Lung microvascular endothelial cell (primary cell): Measurements from ENCODE around the gene AOPEP. TPM values are rescaled to one million over a fixed set of nuclear protein-coding genes. Genes with fewer than 3 reads are reported as not detected.
A peak's percentile ranks its signal among the peaks of the same experiment; 100 is the strongest.

Source experiments
- DNase-seq, 2 donors: peaks; one replicate each; pipeline versions ENCODE4 v3.0.0 to v3.0.0-alpha.2; 2010; ENCODE audit warnings: low read depth in 2 of 2
- total RNA-seq: library from RNA; depleted of rRNA; stranded (reverse); fragments of >200 nt; gene quantifications from 2 replicates; pipeline ENCODE4 v1.2.1, GENCODE V29; 2014

Gene AOPEP
- total RNA-seq, 1 donor from 2014 or later: 33.9 TPM

DNA sequence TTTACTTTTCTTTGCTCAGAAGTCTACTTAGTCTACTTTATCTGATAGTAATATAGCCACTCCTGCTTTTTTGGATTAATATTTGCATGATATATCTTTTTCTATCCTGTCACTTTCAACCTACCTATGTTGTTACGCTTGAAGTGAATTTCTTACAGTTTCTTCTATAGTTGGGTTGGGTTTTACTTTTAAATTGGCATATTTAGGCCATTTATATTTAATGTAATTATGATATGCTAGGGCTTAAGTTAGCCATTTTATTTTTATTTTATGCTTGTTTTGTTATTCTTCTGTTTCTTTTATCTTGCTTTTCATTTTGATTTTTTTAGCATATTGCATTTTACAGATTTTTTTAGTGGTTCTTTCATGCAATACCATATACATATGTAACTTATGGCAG, 164.7 kb downstream of the AOPEP start:
- no peak for DNase-seq

GRCh38 chr9:94892675-94893074, 166.2 kb downstream of the AOPEP start:
- DNase-seq: no peak

GRCh38 chr9:94894094-94894699, 167.7 kb downstream of the AOPEP start:
- DNase-seq: peak; percentile 28 to 32

DNA sequence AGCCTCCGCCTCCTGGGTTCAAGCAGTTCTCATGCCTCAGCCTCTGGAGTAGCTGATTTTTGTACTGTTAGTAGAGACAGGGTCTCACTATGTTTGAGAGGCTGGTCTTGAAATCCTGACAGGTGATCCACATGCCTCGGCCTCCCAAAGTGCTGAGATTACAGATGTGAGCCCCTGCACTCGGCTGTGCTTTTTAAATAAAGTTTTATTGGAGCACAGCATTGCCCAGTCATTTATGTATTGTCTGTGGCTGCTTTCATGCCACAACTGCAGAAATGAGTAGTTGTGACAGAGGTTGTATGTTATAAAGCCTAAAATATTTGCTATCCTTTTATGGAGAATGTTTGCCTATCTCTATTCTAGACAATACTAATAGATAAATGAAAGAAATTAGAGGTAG, 169.2 kb downstream of the AOPEP start:
- no peak for DNase-seq

DNA sequence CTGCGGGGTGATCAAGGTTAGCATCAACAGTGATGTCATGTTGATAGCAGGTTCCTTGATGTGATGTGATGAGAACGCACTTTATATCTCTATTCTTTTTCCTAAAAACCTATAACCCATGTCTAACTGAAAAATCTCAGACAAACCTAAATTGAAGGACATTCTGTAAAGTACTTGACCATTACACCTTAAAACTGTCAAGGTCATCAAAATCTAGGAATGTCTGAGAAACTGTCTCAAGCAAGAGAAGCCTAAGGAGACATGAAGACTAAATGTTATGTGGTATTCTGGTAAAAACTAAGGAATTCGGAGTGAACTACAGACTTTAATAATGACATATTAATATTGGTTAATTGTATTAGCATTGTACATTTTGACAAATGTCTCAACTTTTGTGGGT, 170.0 kb downstream of the AOPEP start:
- no peak for DNase-seq

- no peak for DNase-seq
Measured at GRCh38 chr9:94899464-94900221, 173.1 kb downstream of the AOPEP start.

- DNase-seq: peak in 1 of 2 donors; percentile 85
Measured at GRCh38 chr9:94900222-94901018, 173.9 kb downstream of the AOPEP start.

- no peak for DNase-seq
Measured at GRCh38 chr9:94901019-94901363, 174.5 kb downstream of the AOPEP start.

DNA sequence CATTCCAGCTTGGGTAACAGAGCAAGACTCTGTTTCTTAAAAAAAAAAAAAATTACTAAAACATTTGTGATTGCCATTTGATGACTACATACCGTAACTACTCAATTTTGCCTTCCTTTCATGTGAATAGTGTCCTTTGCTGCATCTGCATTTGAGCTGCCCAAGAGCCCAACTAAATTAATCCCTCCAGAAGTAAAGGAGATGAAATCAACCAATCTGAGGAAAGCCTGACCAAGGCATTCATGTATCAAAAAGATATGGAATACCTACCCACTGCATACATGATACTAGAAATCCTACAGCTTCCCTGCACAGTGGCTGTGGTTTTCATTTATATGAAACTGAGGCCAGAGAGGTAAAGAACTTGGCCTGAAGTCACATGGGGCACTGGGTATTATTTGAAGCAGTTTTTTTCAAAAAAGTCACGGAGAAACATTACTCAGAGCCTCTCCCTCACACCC, 177.5 kb downstream of the AOPEP start:
- no peak for DNase-seq

GRCh38 chr9:94904806-94905205, 178.3 kb downstream of the AOPEP start:
- DNase-seq: no peak

DNA sequence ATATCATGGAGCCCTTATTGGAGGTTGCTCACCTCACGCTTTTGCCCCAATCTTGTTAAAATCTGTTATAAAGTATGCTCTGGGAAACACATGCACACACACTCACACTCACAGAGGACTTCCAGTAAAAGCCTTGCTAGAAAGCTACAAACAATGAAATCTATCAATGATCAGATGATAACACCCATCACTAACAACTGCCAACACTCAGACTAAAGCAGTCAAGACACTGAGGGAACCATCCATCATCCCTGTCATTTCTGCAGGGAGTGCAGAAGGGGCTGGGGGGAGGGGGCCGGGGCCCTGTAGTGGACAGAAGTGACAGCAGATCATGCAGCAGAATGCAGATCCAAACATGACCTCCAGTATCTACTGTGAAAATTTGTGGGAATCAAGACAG, 179.1 kb downstream of the AOPEP start:
- no peak for DNase-seq

- no peak for DNase-seq
Measured at GRCh38 chr9:94906181-94906580, 179.7 kb downstream of the AOPEP start.

DNA sequence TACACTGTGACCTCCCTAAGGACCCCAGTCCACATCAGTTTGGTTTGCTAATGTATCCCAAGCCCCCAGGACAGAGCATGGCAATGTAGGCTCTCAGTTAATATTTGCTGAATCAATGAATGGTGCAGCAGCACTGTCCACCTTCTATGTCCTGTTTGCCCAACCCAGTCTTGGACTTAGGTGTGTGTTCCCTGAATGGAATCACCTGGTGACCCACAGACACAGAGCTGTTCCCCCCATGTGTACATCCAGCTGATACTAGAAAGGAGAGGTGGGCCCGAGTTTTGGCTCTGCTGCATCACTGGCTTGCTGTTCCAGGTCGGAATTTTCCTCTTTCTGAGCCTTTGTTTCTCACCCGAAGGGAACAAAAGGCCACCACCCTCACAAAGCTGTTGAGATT, 180.2 kb downstream of the AOPEP start:
- no peak for DNase-seq

DNA sequence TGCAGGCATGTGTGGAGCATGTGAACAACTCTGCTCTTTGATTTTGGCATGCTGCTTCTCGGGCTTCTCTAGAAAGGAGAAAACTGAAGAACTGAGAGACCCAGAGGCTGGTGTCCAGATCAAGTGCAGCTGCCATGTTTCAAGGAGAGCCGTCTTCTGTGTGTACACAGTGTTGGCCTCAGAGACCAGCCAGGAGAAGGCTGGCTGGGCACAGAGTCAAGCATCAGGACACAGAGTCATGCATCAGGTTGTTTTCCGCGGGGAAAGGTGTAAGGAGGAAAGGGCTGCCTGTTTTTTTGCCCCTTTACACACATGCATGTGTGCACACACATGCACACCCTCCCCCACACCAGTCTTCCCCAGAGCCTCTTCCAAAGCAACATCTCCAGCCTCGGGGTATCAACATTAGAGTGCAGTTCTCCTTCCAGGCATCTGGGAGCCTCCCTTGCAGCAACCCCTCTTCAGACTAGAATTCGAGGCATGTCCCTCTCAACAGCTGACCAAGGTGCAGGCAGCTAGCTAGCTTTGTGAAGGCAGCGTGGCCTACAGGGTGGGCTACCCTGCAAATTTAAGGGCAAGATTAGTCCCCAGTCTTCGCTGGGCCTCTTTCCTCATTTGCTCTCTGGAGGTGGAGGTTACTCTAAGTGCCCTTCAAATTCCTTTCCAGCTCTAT, 180.9 kb downstream of the AOPEP start:
- no peak for DNase-seq

DNA sequence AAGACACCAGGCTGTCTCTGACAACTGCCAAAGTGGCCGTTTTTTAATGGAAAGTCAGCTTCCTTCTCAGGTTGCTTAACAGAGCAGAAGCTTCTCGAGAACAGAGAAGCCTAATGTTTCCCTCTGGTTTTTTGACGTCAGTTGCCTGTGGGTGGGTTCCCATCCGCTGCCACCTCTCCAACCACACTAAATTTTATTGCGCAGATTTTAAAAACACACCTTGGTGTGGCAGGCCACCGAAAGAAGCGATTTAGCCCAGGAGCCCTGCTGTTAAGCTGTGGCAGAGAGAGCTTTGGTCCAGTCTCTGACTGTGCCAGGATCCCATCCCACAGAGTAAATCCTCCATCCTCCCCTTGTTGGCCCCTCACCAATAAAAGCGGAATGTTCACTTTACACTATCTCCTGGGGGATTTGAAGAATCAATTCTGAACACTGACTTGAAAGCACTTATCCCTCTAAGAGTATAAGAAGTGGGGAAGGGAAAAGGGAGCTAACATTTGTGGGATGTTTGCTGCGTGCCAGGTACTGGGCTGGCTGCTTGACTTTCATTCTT, 181.6 kb downstream of the AOPEP start:
- no peak for DNase-seq

DNA sequence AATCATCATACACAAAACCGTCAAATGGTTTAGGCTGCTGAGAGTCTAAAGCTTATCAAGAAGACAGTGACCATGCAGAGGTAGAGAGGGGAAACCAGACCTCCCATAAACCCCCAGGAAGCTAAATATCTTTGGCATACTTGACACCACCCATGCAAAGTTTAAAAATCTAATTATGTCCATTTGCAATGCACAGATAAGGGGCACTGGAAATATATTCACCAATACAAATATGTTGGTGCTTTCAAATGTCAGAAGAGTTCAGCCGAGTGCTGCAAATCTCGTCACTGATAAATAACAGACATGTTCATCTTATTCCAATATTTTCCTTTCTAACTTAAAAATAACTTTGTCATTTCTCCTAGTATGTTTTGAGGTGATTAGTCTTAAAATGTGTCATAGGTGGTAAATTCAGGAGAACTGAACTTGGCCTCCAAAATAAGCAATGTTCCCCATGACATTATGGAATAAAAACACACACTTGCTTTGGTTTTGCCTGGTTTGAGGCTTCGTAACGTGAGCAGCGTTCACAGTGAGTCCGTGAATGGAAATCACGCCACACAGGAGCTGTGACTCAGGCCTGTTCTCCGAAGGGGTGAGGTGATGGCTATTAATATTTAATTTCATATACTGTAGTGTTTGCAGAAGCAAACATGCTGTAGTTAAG, 182.2 kb downstream of the AOPEP start:
- no peak for DNase-seq

GRCh38 chr9:94909250-94909894, 182.9 kb downstream of the AOPEP start:
- no peak for DNase-seq

- no peak for DNase-seq
Measured at GRCh38 chr9:94909965-94910730, 183.6 kb downstream of the AOPEP start.

GRCh38 chr9:94911211-94911610, 184.7 kb downstream of the AOPEP start:
- peak in 1 of 2 donors; percentile 40 for DNase-seq
